Stimulated activated CD4-positive, alpha-beta T cell treated with anti-CD3 and anti-CD28 coated beads, Interleukin-2, amount 100 ng/mL, for 24 hours (primary cell): Measurements from ENCODE around the gene RCOR2.
"Not testable (repeated sequence)": the region's sequence is repeated elsewhere in the genome, so short reads cannot be mapped to it uniquely, and the experiment has no call there.

Experiments
- DNase-seq, 2 donors: peaks; one replicate each; pipeline ENCODE4 v3.0.0-alpha.2; 2020

Gene RCOR2

GRCh38 chr11:63876616-63877015, 40.3 kb downstream of the RCOR2 start:
- DNase-seq, result no peak

GRCh38 chr11:63875506-63876065, 41.4 kb downstream of the RCOR2 start:
- DNase-seq, result no peak

- DNase-seq, result no peak
These were observed 42.5 kb downstream of the RCOR2 start for GRCh38 chr11:63874511-63874910.

GRCh38 chr11:63873311-63873710, 43.7 kb downstream of the RCOR2 start:
- DNase-seq, result no peak

GRCh38 chr11:63872800-63873197, 44.2 kb downstream of the RCOR2 start:
- DNase-seq, result no peak

- DNase-seq, result peak; percentile 24 to 32
These were observed 44.8 kb downstream of the RCOR2 start for GRCh38 chr11:63871962-63872799.

- DNase-seq, result no peak
These were observed 46.4 kb downstream of the RCOR2 start for GRCh38 chr11:63870351-63871140.

- DNase-seq, result peak in 1 of 2 donors; percentile 38
These were observed 47.3 kb downstream of the RCOR2 start for GRCh38 chr11:63869683-63870082.

- DNase-seq, result no peak
These were observed 47.8 kb downstream of the RCOR2 start for GRCh38 chr11:63869171-63869591.

GRCh38 chr11:63868399-63869064, 48.4 kb downstream of the RCOR2 start:
- no peak for DNase-seq

GRCh38 chr11:63867511-63867910, 49.5 kb downstream of the RCOR2 start:
- DNase-seq, result no peak

- DNase-seq, result peak; percentile 79 to 80
These were observed 50.8 kb downstream of the RCOR2 start for GRCh38 chr11:63866211-63866610.

GRCh38 chr11:63863620-63864019, 53.3 kb downstream of the RCOR2 start:
- not testable (repeated sequence) for DNase-seq

- no peak for DNase-seq
These were observed 54.0 kb downstream of the RCOR2 start for GRCh38 chr11:63862923-63863322.
